Neural crest cell (in vitro differentiated cells): ENCODE results near the gene GALNT8. TPM values are rescaled to one million over a fixed set of nuclear protein-coding genes. Genes with fewer than 3 reads are reported as not detected.

Source experiments
- DNase-seq: peaks from one replicate; pipeline ENCODE4 v3.0.0; 2021; ENCODE audit warnings: low read depth, mixed read lengths, low spot score
- H3K27ac Mint-ChIP-seq: one replicate; pipeline ENCODE4 v1.8.0; 2021; ENCODE audit warnings: mild to moderate bottlenecking, mixed read lengths; ENCODE audit not compliant: unreplicated experiment
- H3K27me3 Mint-ChIP-seq: 2 replicates; pipeline ENCODE4 v1.8.0; 2021; ENCODE audit warnings: low read depth, mild to moderate bottlenecking, mixed read lengths
- H3K36me3 Mint-ChIP-seq: 2 replicates; pipeline ENCODE4 v1.8.0; 2021; ENCODE audit warnings: low read depth, mild to moderate bottlenecking, mixed read lengths
- H3K4me1 Mint-ChIP-seq: 2 replicates; pipeline ENCODE4 v1.8.0; 2021; ENCODE audit warnings: mixed read lengths
- H3K4me3 Mint-ChIP-seq: one replicate; pipeline ENCODE4 v1.8.0; 2021; ENCODE audit warnings: mild to moderate bottlenecking, mixed read lengths
- H3K9me3 Mint-ChIP-seq: 2 replicates; pipeline ENCODE4 v1.8.0; 2021; ENCODE audit warnings: mixed read lengths
- CTCF ChIP-seq: fragments of 200-600 bp; sonication (generic); conservative IDR thresholded peaks from 2 replicates; pipeline ENCODE4 v1.5.0; 2021; ENCODE audit warnings: antibody characterized with exemption, mild to moderate bottlenecking
- total RNA-seq: library from RNA; stranded (reverse); gene quantifications from 2 replicates; pipeline ENCODE4 v1.2.1, GENCODE V29; 2021

Gene GALNT8
- total RNA-seq, 1 donor from 2014 or later, result 7.6 TPM

GRCh38 chr12:4766445-4766844 is 46.2 kb downstream of the GALNT8 start:
- DNase-seq, result no peak
- Mint-ChIP-seq H3K4me1 (no peaks in the 10 kb centered on the region), H3K4me3 (no peak overlapping the region), H3K9me3 (no peaks in the 10 kb centered on the region), H3K36me3 (peaks cover 9% of the 10 kb centered on the region), H3K27me3 (no peaks in the 10 kb centered on the region), H3K27ac (no peak overlapping the region)
- TF ChIP-seq CTCF, result no peak

GRCh38 chr12:4767186-4767585 is 47.0 kb downstream of the GALNT8 start:
- no peak overlapping the region for H3K4me3 Mint-ChIP-seq
- H3K27me3 Mint-ChIP-seq, result no peaks in the 10 kb centered on the region
- no peaks in the 10 kb centered on the region for H3K9me3 Mint-ChIP-seq
- H3K27ac Mint-ChIP-seq, result no peak overlapping the region
- peaks cover 9% of the 10 kb centered on the region for H3K36me3 Mint-ChIP-seq
- H3K4me1 Mint-ChIP-seq, result no peaks in the 10 kb centered on the region
- DNase-seq, result no peak
- TF ChIP-seq CTCF, result no peak

- TF ChIP-seq CTCF, result no peak
- no peak overlapping the region for H3K27ac Mint-ChIP-seq
- no peak for DNase-seq
- peaks cover 12% of the 10 kb centered on the region for H3K36me3 Mint-ChIP-seq
- no peaks in the 10 kb centered on the region for H3K4me1 Mint-ChIP-seq
- H3K9me3 Mint-ChIP-seq, result no peaks in the 10 kb centered on the region
- H3K4me3 Mint-ChIP-seq, result no peak overlapping the region
- H3K27me3 Mint-ChIP-seq, result no peaks in the 10 kb centered on the region
Observed at GRCh38 chr12:4768341-4768740, 48.1 kb downstream of the GALNT8 start.

- H3K9me3 Mint-ChIP-seq, result no peaks in the 10 kb centered on the region
Observed at GRCh38 chr12:4769073-4769472, 48.9 kb downstream of the GALNT8 start.

GRCh38 chr12:4771172-4771959 is 51.2 kb downstream of the GALNT8 start:
- Mint-ChIP-seq H3K36me3 (peaks cover 13% of the 10 kb centered on the region), H3K9me3 (no peaks in the 10 kb centered on the region), H3K27me3 (no peaks in the 10 kb centered on the region), H3K4me3 (no peak overlapping the region), H3K27ac (peak overlapping the region; percentile 64), H3K4me1 (peaks cover 10% of the 10 kb centered on the region)
- TF ChIP-seq CTCF, result no peak
- no peak for DNase-seq

More at GRCh38 chr12:4769073-4769472, 48.9 kb downstream of the GALNT8 start:
- Mint-ChIP-seq H3K4me3 (no peak overlapping the region), H3K27ac (no peak overlapping the region), H3K27me3 (no peaks in the 10 kb centered on the region), H3K36me3 (peaks cover 13% of the 10 kb centered on the region), H3K4me1 (no peaks in the 10 kb centered on the region)
- no peak for TF ChIP-seq CTCF
- no peak for DNase-seq
